Body of pancreas (tissue), 4 donors: ENCODE results near the gene UBR4. TPM values are rescaled to one million over a fixed set of nuclear protein-coding genes. Genes with fewer than 3 reads are reported as not detected.

Source experiments
- ATAC-seq: fragments of 150-250 bp; one replicate; pipeline ENCODE4 v1.9.1; 2016
- DNase-seq, 4 donors: peaks; one replicate each; pipeline ENCODE4 v3.0.0-alpha.2; 2019
- H3K27ac ChIP-seq, 4 donors: fragments of 200-600 bp; sonication (generic); 1 replicate in 3 of 4; 2 replicates in 1 of 4; pipeline versions ENCODE4 v1.5.1 to v1.6.1; 2016 to 2019; ENCODE audit warnings: mild to moderate bottlenecking in 1 of 4, mixed read lengths in 1 of 4, moderate library complexity in 1 of 4
- H3K27me3 ChIP-seq, 2 donors: fragments of 200-600 bp; sonication (generic); one replicate each; pipeline ENCODE4 v1.6.0; 2016; ENCODE audit warnings: mild to moderate bottlenecking in 1 of 2
- H3K36me3 ChIP-seq, 2 donors: fragments of 200-600 bp; sonication (generic); replicated peaks in 1 of 2; 2 replicates each; pipeline ENCODE4 v1.5.1; 2016; ENCODE audit warnings: low read depth in 2 of 2; ENCODE audit not compliant: insufficient read depth in 1 of 2
- H3K4me1 ChIP-seq: fragments of 200-600 bp; sonication (generic); one replicate; pipeline ENCODE4 v1.6.0; 2016
- H3K4me3 ChIP-seq, 2 donors: fragments of 200-600 bp; sonication (generic); 1 replicate in 1 of 2; 2 replicates in 1 of 2; pipeline ENCODE4 v1.5.1; 2016 to 2019
- H3K9me3 ChIP-seq, 3 donors: fragments of 200-600 bp; sonication (generic); 1 replicate in 2 of 3; 2 replicates in 1 of 3; pipeline ENCODE4 v1.5.1; 2016
- POLR2A ChIP-seq, 3 donors: fragments of 450-650 bp; IDR thresholded peaks; one replicate each; pipeline ENCODE4 v1.6.1; 2016; ENCODE audit warnings: antibody characterized with exemption in 3 of 3, mild to moderate bottlenecking in 2 of 3
- WGBS, 2 donors: methylation state at CpG; one replicate each; pipeline ENCODE4 v1.1.5; 2017; 5-methylcytosine and 5-hydroxymethylcytosine counted together
- intact Hi-C: fragments of 100-400 bp; cut with DNase I; formaldehyde crosslinking; loops from one replicate; pipeline ENCODE4 v1.15.1; 2023
- total RNA-seq, 2 donors: library from RNA; depleted of rRNA; stranded (reverse); fragments of >200 nt; gene quantifications; one replicate each; pipeline ENCODE4 v1.1.0, GENCODE V29; 2016
- TF ChIP-seq, protein P1 (sequence below), 7 experiments: fragments of 450-650 bp in 4 of 7; fragments of 200-600 bp in 3 of 7; sonication (generic) in 3 of 7; IDR thresholded peaks; one replicate each; pipeline ENCODE4 v1.5.1; 2016 to 2019; ENCODE audit warnings: antibody characterized with exemption in 7 of 7

Gene UBR4
- total RNA-seq, 2 donors from 2014 or later, result 84.4 to 87.4 TPM

DNA sequence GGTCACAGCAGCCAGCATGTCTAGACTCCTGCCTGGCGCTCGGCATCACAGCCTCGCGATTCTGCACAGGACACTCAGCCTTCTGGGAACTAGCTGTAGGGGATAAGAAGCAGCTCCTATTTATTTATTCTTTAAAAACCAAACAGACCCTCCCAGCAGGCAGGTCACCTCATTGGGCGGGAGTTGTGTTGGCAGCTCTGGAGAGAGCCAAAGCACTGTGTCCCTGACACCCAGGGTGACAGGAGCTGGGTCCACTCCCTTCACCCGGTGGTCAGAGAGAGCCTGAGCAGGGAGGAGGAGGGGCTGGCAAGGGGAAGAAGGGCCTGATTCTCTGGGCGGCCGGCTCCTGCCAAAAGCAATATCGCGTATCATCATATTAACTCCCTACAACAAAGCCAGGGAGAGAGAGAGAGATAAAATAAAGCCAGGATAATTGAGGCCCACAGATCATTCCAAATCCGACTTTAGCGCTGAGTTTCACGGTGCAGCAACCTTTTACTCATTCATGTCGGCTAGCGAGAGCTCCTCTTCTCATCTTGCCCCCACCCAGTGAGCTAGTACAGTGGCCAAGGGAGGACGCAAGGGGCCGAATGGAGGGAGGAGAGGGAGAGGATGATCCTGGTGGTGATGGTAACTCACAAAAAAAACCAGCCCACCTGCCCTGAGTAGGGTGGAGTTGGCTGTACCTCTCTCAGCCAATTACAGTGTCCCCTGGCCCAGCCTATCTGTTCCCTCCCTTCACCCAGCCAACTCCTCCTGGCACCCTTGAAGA is 173.8 kb downstream of the UBR4 start:
- Histone ChIP-seq H3K27ac (no peak overlapping the region), H3K27me3 (no peaks in the 10 kb centered on the region), H3K36me3 (no peaks in the 10 kb centered on the region), H3K9me3 (no peaks in the 10 kb centered on the region), H3K4me3 (no peak overlapping the region), H3K4me1 (peaks cover 16% of the 10 kb centered on the region)
- DNase-seq, result peak in 1 of 4 donors; percentile 6
- WGBS, 2 donors, result 63 to 71% methylated on average over 16 to 17 of the region's 17 CpGs
- ATAC-seq, result no peak
- TF ChIP-seq, protein P1, sequence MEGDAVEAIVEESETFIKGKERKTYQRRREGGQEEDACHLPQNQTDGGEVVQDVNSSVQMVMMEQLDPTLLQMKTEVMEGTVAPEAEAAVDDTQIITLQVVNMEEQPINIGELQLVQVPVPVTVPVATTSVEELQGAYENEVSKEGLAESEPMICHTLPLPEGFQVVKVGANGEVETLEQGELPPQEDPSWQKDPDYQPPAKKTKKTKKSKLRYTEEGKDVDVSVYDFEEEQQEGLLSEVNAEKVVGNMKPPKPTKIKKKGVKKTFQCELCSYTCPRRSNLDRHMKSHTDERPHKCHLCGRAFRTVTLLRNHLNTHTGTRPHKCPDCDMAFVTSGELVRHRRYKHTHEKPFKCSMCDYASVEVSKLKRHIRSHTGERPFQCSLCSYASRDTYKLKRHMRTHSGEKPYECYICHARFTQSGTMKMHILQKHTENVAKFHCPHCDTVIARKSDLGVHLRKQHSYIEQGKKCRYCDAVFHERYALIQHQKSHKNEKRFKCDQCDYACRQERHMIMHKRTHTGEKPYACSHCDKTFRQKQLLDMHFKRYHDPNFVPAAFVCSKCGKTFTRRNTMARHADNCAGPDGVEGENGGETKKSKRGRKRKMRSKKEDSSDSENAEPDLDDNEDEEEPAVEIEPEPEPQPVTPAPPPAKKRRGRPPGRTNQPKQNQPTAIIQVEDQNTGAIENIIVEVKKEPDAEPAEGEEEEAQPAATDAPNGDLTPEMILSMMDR (IDR thresholded peaks at IDR 0.05), result no peak
- no peak for TF ChIP-seq POLR2A (IDR thresholded peaks at IDR 0.05)
- intact Hi-C loops, result no loop called here

DNA sequence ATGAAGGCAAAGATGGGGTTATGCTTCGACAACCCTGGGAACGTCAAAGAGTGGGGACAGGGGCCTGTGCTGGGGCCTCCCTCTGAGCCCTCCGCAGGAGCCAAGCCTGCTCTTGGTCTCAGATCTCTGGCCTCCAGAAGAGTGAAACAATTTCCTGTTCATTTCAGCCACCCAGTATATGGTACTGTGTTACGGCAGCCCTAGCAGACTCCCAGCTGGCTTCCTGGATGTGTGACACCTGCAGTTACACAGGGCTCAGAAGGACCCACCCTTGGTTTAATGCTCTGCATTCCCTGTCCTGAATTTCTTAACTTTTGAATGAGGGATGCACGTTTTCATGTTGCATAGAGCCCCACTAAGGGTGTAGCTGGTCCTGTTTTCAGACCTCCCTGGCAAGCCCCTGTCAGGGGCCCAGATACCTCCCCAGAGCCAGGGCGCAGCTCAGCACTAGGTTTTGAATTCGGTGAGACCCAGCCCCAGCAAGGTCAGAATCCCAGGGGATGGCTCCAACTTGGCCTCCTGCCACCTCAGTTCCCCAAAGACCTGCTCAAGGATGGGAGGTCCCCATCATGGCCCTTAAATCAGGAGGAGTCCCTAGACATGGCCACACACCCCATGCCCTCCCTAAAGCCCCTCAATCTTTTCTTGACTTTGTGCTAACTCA is 174.6 kb downstream of the UBR4 start:
- no peak for DNase-seq
- Histone ChIP-seq H3K9me3 (no peaks in the 10 kb centered on the region), H3K36me3 (no peaks in the 10 kb centered on the region), H3K4me3 (no peak overlapping the region), H3K27ac (no peak overlapping the region), H3K27me3 (no peaks in the 10 kb centered on the region), H3K4me1 (peaks cover 16% of the 10 kb centered on the region)
- intact Hi-C loops, result no loop called here
- no peak for ATAC-seq
- TF ChIP-seq POLR2A (IDR thresholded peaks at IDR 0.05), result no peak
- TF ChIP-seq, protein P1 (IDR thresholded peaks at IDR 0.05), result no peak
- WGBS, 2 donors, result 77 to 94% methylated on average over 4 to 7 of the region's 7 CpGs

DNA sequence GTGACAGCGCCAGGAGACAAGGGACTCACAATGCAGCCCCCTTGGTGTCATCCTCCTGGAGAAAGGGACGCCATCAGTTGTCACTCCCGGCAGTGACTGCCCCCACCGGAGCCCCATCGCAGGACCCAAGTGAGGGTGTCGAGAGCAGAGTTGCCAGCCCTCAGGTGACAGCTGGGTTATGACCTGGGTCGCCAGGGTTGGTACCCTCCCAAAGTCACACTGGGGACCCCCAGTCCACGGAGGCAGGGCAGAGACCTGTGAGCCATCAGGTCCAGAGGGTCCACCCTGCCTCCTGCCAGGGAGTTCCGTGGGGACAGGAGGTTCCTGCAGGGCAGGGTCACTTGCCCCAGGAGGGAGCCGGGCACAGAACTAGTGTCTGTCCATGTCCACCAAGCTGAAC is 175.3 kb downstream of the UBR4 start:
- intact Hi-C loops, result no loop called here
- H3K4me1 ChIP-seq, result peaks cover 15% of the 10 kb centered on the region
- H3K36me3 ChIP-seq, result no peaks in the 10 kb centered on the region
- DNase-seq (peak in 1 of 4 donors; percentile 7), ATAC-seq (no peak)
- H3K27ac ChIP-seq, result no peak overlapping the region
- H3K4me3 ChIP-seq, result no peak overlapping the region
- H3K9me3 ChIP-seq, result no peaks in the 10 kb centered on the region
- WGBS, 2 donors, result 94 to 100% methylated on average over 1 to 8 of the region's 10 CpGs
- H3K27me3 ChIP-seq, result no peaks in the 10 kb centered on the region
- no peak for TF ChIP-seq POLR2A (IDR thresholded peaks at IDR 0.05)
- TF ChIP-seq, protein P1 (IDR thresholded peaks at IDR 0.05), result no peak

DNA sequence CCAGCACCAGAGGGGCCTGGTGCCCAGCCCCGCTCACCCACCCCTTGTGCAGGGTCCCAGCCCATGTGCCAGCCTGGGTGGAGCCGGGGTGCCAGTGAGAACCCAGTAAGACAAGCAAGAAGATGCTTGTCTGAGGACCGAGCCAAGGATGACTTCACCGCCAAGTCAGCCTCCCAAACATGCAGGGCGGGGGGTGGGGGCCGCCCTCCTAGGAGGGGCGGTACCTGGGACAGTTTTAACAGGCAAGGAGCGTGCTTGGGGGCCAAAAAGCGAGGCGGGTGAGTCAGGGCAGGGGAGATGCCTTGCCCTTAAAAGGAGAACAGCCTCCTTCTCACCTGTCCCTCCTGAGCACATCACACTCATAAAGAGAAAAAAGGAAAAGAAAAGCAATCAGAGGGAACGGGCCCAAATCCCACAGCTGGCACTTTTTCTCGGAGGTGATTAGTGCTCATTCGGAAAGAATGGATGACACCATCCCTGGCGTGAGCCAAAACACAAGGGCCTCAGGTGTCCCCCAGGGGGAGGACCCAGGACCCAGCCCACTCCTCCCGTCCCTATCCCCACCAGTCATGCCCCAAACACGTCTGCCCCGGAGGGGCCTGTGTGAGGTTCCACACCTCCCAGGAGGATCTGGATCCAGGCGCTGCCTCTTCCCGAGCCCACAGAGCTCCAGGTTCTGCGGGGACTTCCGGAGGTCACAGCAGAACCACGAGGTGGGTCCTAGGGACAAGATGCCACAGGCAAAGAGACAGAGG is 176.0 kb downstream of the UBR4 start:
- H3K36me3 ChIP-seq, result no peaks in the 10 kb centered on the region
- WGBS, 2 donors, result 84% methylated on average over 19 to 20 of the region's 22 CpGs
- DNase-seq (peak in 1 of 4 donors; percentile 5), ATAC-seq (no peak)
- no peaks in the 10 kb centered on the region for H3K27me3 ChIP-seq
- intact Hi-C loops, result no loop called here
- peaks cover 9% of the 10 kb centered on the region for H3K4me1 ChIP-seq
- H3K27ac ChIP-seq, result no peak overlapping the region
- no peaks in the 10 kb centered on the region for H3K9me3 ChIP-seq
- no peak overlapping the region for H3K4me3 ChIP-seq
- TF ChIP-seq, protein P1 (IDR thresholded peaks at IDR 0.05), result no peak
- TF ChIP-seq POLR2A (IDR thresholded peaks at IDR 0.05), result no peak
